PFSK-1 (cell line): Measurements from ENCODE around the gene CHRD.

ENCODE experiments used
- FOXP2 ChIP-seq: optimal IDR thresholded peaks from 2 replicates; pipeline ENCODE3; 2011; ENCODE audit warnings: borderline replicate concordance, control low read depth, inconsistent platforms; ENCODE audit not compliant: insufficient read depth; ENCODE audit errors: extremely low read length, extremely low read depth
- POLR2AphosphoS5 ChIP-seq: IDR thresholded peaks from 2 replicates; pipeline ENCODE4 v1.6.1; 2012; ENCODE audit warnings: low read depth, mild to moderate bottlenecking, control low read depth, low read length, moderate library complexity
- REST ChIP-seq, 2 experiments: IDR thresholded peaks; 2 replicates each; pipeline versions ENCODE4 v1.6.1 to v1.8.0; 2011 to 2012; ENCODE audit warnings: low read depth in 2 of 2, low read length in 2 of 2, control low read depth in 1 of 2, inconsistent platforms in 1 of 2, mild to moderate bottlenecking in 1 of 2, moderate library complexity in 1 of 2; ENCODE audit not compliant: insufficient read depth in 1 of 2
- SIN3A ChIP-seq: IDR thresholded peaks from 2 replicates; pipeline ENCODE4 v1.6.1; 2012; ENCODE audit warnings: mild to moderate bottlenecking, low read length, moderate library complexity, borderline replicate concordance; ENCODE audit not compliant: insufficient read depth
- TAF1 ChIP-seq: IDR thresholded peaks from 2 replicates; pipeline ENCODE4 v1.6.1; 2012; ENCODE audit warnings: low read length, control low read depth, borderline replicate concordance; ENCODE audit not compliant: insufficient read depth

The CHRD gene

GRCh38 chr3:184343200-184343876, 36.5 kb upstream of the CHRD start:
- no peak for TF ChIP-seq FOXP2
- TF ChIP-seq TAF1, result no peak

GRCh38 chr3:184344579-184345316, 35.1 kb upstream of the CHRD start:
- no peak for TF ChIP-seq REST (IDR thresholded peaks at IDR 0.05; ENCODE audit: insufficient read depth in 1 of 2, low read depth in 2 of 2, low read length in 2 of 2)
- TF ChIP-seq TAF1, result no peak

GRCh38 chr3:184345317-184346144, 34.3 kb upstream of the CHRD start:
- TF ChIP-seq POLR2AphosphoS5, result no peak
- TF ChIP-seq SIN3A, result no peak
- TF ChIP-seq FOXP2, result no peak
- TF ChIP-seq REST (IDR thresholded peaks at IDR 0.05; ENCODE audit: insufficient read depth in 1 of 2, low read depth in 2 of 2, low read length in 2 of 2), result no peak
- no peak for TF ChIP-seq TAF1

- no peak for TF ChIP-seq TAF1
- no peak for TF ChIP-seq POLR2AphosphoS5
- no peak for TF ChIP-seq REST (IDR thresholded peaks at IDR 0.05; ENCODE audit: insufficient read depth in 1 of 2, low read depth in 2 of 2, low read length in 2 of 2)
- TF ChIP-seq SIN3A, result no peak
- TF ChIP-seq FOXP2, result no peak
Measured at GRCh38 chr3:184346480-184347190, 33.2 kb upstream of the CHRD start.

GRCh38 chr3:184347321-184348056, 32.4 kb upstream of the CHRD start:
- TF ChIP-seq TAF1 (no peak), FOXP2 (no peak), REST (IDR thresholded peaks at IDR 0.05; ENCODE audit: insufficient read depth in 1 of 2, low read depth in 2 of 2, low read length in 2 of 2) (no peak), SIN3A (no peak)
